Kidney capillary endothelial cell (primary cell): ENCODE data around the gene RAD51D.
"Not testable (repeated sequence)": the region's sequence is repeated elsewhere in the genome, so short reads cannot be mapped to it uniquely, and the experiment has no call there.

Experiments
- DNase-seq: peaks from one replicate; pipeline ENCODE4 v3.0.0-alpha.2; 2018; ENCODE audit warnings: low spot score

Gene RAD51D

GRCh38 chr17:35141681-35142466, 22.2 kb upstream of the RAD51D start, which contains the start of gene NLE1:
NLE1 (minus strand) TSS chr17:35142303; CDS start chr17:35142275, 28 bp downstream.
- DNase-seq: peak; percentile 58

GRCh38 chr17:35138218-35138617, 18.6 kb upstream of the RAD51D start:
- DNase-seq: no peak

- DNase-seq: no peak
These were observed 15.7 kb upstream of the RAD51D start for GRCh38 chr17:35135322-35135721.

- DNase-seq: no peak
These were observed 13.3 kb upstream of the RAD51D start for GRCh38 chr17:35132816-35133550.

GRCh38 chr17:35132099-35132498, 12.4 kb upstream of the RAD51D start:
- DNase-seq: no peak

GRCh38 chr17:35130392-35130791, 10.7 kb upstream of the RAD51D start:
- DNase-seq: no peak

GRCh38 chr17:35129973-35130351, 10.3 kb upstream of the RAD51D start:
- no peak for DNase-seq

- DNase-seq: no peak
These were observed 9.7 kb upstream of the RAD51D start for GRCh38 chr17:35129154-35129972.

- no peak for DNase-seq
These were observed 8.3 kb upstream of the RAD51D start for GRCh38 chr17:35127751-35128514.

- DNase-seq: no peak
These were observed 1.7 kb upstream of the RAD51D start, which contains the start of gene FNDC8 for GRCh38 chr17:35121315-35121714. FNDC8 (plus strand) TSS chr17:35121615; CDS start chr17:35121694, 79 bp downstream.

- peak; percentile 26 for DNase-seq
These were observed 1.7 kb downstream of the RAD51D start for GRCh38 chr17:35117984-35118383.

- no peak for DNase-seq
These were observed 2.8 kb downstream of the RAD51D start for GRCh38 chr17:35116845-35117244.

- DNase-seq: not testable (repeated sequence)
These were observed 8.9 kb downstream of the RAD51D start for GRCh38 chr17:35110791-35111190.

GRCh38 chr17:35104844-35105450, 14.7 kb downstream of the RAD51D start:
- DNase-seq: no peak

GRCh38 chr17:35103271-35103670, 16.4 kb downstream of the RAD51D start:
- no peak for DNase-seq

- DNase-seq: no peak
These were observed 17.9 kb downstream of the RAD51D start for GRCh38 chr17:35101725-35102124.

GRCh38 chr17:35101036-35101435, 18.6 kb downstream of the RAD51D start:
- no peak for DNase-seq

- no peak for DNase-seq
These were observed 19.8 kb downstream of the RAD51D start for GRCh38 chr17:35099908-35100307.

GRCh38 chr17:35097776-35098175, 21.9 kb downstream of the RAD51D start:
- DNase-seq: no peak

GRCh38 chr17:35095741-35096140, 23.9 kb downstream of the RAD51D start:
- DNase-seq: no peak

GRCh38 chr17:35094902-35095301, 24.8 kb downstream of the RAD51D start:
- DNase-seq: no peak
